ENCODE data around the gene NDUFS6.

The NDUFS6 gene

GRCh38 chr5:1801222-1801966 is at the start of gene NDUFS6:
Gene NDUFS6 (plus strand): TSS chr5:1801407. CDS start chr5:1801418, 11 bp downstream.
- peak within 1 kb of the TSS; percentile 87 for H3K4me3 ChIP-seq (ENCODE audit: low read depth, low read length)
- TF ChIP-seq, protein P1, sequence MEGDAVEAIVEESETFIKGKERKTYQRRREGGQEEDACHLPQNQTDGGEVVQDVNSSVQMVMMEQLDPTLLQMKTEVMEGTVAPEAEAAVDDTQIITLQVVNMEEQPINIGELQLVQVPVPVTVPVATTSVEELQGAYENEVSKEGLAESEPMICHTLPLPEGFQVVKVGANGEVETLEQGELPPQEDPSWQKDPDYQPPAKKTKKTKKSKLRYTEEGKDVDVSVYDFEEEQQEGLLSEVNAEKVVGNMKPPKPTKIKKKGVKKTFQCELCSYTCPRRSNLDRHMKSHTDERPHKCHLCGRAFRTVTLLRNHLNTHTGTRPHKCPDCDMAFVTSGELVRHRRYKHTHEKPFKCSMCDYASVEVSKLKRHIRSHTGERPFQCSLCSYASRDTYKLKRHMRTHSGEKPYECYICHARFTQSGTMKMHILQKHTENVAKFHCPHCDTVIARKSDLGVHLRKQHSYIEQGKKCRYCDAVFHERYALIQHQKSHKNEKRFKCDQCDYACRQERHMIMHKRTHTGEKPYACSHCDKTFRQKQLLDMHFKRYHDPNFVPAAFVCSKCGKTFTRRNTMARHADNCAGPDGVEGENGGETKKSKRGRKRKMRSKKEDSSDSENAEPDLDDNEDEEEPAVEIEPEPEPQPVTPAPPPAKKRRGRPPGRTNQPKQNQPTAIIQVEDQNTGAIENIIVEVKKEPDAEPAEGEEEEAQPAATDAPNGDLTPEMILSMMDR (IDR thresholded peaks at IDR 0.05; ENCODE audit: borderline replicate concordance, insufficient read depth, low read depth, low read length), result no peak

GRCh38 chr5:1751864-1752822 is 49.1 kb upstream of the NDUFS6 start:
- no peak overlapping the region for H3K4me3 ChIP-seq (ENCODE audit: low read depth, low read length)
- TF ChIP-seq, protein P1 (IDR thresholded peaks at IDR 0.05; ENCODE audit: borderline replicate concordance, insufficient read depth, low read depth, low read length), result no peak

DNA sequence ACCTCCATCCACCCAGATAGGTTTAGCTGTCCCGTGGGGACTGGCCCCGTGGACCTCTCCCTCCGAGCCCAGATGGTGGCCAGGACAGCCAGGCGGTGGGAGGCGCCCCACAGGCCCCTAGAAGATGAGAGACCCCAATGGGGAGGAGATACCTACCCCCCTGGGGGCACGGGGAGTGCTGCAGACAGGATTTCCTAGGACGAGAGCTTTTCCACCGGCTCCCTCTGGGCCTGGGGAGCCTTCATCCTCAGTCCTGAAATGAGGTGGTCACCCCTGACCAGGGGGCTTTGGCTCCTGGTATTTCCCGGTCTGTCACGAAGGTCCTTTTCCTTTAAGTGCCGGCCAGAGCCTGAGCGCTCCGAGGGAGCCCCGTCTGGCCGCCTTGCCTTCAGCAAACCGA is 48.3 kb upstream of the NDUFS6 start:
- TF ChIP-seq, protein P1 (IDR thresholded peaks at IDR 0.05; ENCODE audit: borderline replicate concordance, insufficient read depth, low read depth, low read length), result no peak
- H3K4me3 ChIP-seq (ENCODE audit: low read depth, low read length), result no peak overlapping the region

DNA sequence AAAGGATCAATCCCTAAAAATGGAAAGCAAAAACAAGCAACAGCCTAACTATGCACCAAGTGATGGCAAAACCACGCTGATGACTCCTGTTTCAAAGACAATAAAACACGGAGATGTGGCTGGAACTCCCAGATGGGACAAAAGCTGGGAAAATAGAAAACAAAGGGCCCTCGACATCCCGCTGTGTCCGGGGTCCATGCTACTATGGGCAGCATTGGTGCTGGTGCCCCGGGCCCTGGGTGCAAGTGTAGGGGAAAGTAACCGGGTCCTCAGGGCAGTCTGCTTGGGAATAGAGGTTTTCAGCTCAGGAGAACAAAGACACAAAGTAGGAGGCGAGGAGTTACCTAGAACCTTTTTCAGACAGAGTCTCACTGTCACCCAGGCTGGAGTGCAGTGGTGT is 47.7 kb upstream of the NDUFS6 start:
- TF ChIP-seq, protein P1 (IDR thresholded peaks at IDR 0.05; ENCODE audit: borderline replicate concordance, insufficient read depth, low read depth, low read length), result no peak
- no peak overlapping the region for H3K4me3 ChIP-seq (ENCODE audit: low read depth, low read length)

DNA sequence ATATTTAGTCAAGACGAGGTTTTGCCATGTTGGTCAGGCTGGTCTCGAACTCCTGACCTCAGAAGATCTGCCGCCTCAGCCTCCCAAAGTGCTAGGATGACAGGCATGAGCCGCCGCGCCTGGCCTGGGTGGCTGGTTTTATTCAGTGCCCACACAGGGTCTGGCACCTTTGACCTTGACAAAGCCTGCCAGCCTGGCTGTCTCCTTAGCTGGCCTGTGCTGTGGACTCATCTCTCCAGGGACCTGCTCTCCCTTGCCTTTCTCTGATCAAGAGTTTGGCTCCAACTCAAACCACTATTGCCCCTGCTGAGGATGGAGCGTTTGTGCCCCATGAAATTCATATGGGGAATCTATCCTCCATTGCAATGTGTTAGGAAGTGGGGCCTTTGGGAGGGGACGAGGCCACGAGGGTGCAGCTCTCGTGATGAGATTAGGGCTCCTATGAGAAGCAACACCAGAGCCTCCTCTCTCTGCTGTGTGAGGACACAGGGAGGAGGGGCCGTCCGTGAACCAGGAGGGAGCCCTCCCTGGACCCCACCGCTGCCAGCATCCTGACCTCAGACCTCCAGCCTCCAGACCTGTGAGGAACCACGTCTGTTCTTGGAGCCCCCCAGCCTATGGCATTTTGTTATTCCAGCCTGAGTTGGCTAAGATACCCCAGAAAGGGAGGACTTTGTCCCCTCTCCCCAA is 46.5 kb upstream of the NDUFS6 start:
- H3K4me3 ChIP-seq (ENCODE audit: low read depth, low read length), result no peak overlapping the region
- TF ChIP-seq, protein P1 (IDR thresholded peaks at IDR 0.05; ENCODE audit: borderline replicate concordance, insufficient read depth, low read depth, low read length), result no peak

DNA sequence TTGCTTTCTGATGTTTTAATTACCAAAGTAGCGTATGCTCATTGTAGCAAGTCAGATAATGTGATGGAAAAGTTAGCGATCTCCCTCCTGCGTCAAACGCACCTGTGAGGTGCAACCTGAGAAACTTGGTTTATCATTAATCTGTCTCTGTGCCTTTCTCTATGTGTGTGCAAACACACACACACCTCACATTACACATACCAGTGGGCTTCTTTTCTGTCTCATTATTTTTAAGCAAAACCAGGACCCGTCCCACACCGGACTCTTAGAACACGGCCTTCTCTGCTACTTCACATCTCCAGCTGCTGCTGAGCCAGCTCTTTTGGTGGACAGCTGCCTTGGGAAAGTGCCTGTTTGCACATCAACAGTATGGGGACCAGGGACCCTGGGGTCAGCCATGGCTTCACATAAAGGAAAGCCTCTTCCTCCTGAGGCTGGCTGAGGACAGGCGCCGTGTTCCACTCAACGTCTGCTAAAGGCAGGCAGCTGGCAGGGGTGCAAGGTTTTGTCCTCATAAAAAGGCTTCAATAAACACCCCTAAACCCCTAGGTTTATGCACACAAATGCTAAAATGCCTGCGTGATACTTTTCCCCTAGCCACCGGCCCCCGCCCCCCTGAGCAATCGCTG is 45.8 kb upstream of the NDUFS6 start:
- TF ChIP-seq, protein P1 (IDR thresholded peaks at IDR 0.05; ENCODE audit: borderline replicate concordance, insufficient read depth, low read depth, low read length), result no peak
- no peak overlapping the region for H3K4me3 ChIP-seq (ENCODE audit: low read depth, low read length)

Measured in GM12875 (cell line).